ENCODE data around the gene ZNF213.

ZNF213 gene

GRCh38 chr16:3134338-3135125, at the start of gene ZNF213:
Gene ZNF213 (plus strand): TSS chr16:3135029. CDS start chr16:3137281, 2,252 bp downstream.
- DNase-seq: peak; percentile 93 to 98

GRCh38 chr16:3085868-3086595, 48.8 kb upstream of the ZNF213 start:
- DNase-seq: no peak

- DNase-seq: no peak
Observed at GRCh38 chr16:3086596-3087242, 48.1 kb upstream of the ZNF213 start.

- no peak for DNase-seq
Observed at GRCh38 chr16:3087243-3088235, 47.3 kb upstream of the ZNF213 start.

GRCh38 chr16:3088450-3088849, 46.4 kb upstream of the ZNF213 start:
- no peak for DNase-seq

- DNase-seq: no peak
Observed at GRCh38 chr16:3088925-3089716, 45.7 kb upstream of the ZNF213 start.

GRCh38 chr16:3089717-3090592, 44.9 kb upstream of the ZNF213 start:
- no peak for DNase-seq

- no peak for DNase-seq
Observed at GRCh38 chr16:3091551-3091950, 43.3 kb upstream of the ZNF213 start.

GRCh38 chr16:3092501-3092941, 42.3 kb upstream of the ZNF213 start:
- DNase-seq: no peak

- DNase-seq: no peak
Observed at GRCh38 chr16:3094289-3095027, 40.4 kb upstream of the ZNF213 start.

GRCh38 chr16:3095869-3096268, 39.0 kb upstream of the ZNF213 start:
- no peak for DNase-seq

GRCh38 chr16:3096362-3096761, 38.5 kb upstream of the ZNF213 start:
- DNase-seq: no peak

GRCh38 chr16:3097266-3097665, 37.6 kb upstream of the ZNF213 start:
- DNase-seq: no peak

GRCh38 chr16:3098459-3099394, 36.1 kb upstream of the ZNF213 start, which contains the start of gene ZSCAN10:
Gene ZSCAN10 (minus strand): TSS chr16:3099294. CDS start chr16:3092937, 6,357 bp downstream.
- DNase-seq: no peak

- no peak for DNase-seq
Observed at GRCh38 chr16:3099395-3099731, 35.5 kb upstream of the ZNF213 start.

- DNase-seq: no peak
Observed at GRCh38 chr16:3099732-3100499, 34.9 kb upstream of the ZNF213 start.

GRCh38 chr16:3101018-3101840, 33.6 kb upstream of the ZNF213 start:
- DNase-seq: no peak
